PC-9 (cell line): ENCODE measurements around the gene PITPNB.

Experiments
- EZH2 ChIP-seq: fragments of 200-600 bp; sonication (generic); IDR thresholded peaks from 2 replicates; pipeline ENCODE4 v1.8.0; 2017; ENCODE audit warnings: antibody characterized with exemption, low read depth
- TF ChIP-seq, protein P1 (sequence below): fragments of 200-600 bp; sonication (generic); conservative IDR thresholded peaks from 2 replicates; pipeline ENCODE4 v1.6.1; 2017; ENCODE audit warnings: mixed run types, antibody characterized with exemption, mild to moderate bottlenecking, moderate library complexity

GRCh38 chr22:27858626-27859025 is 60.4 kb downstream of the PITPNB start:
- TF ChIP-seq, protein P1, sequence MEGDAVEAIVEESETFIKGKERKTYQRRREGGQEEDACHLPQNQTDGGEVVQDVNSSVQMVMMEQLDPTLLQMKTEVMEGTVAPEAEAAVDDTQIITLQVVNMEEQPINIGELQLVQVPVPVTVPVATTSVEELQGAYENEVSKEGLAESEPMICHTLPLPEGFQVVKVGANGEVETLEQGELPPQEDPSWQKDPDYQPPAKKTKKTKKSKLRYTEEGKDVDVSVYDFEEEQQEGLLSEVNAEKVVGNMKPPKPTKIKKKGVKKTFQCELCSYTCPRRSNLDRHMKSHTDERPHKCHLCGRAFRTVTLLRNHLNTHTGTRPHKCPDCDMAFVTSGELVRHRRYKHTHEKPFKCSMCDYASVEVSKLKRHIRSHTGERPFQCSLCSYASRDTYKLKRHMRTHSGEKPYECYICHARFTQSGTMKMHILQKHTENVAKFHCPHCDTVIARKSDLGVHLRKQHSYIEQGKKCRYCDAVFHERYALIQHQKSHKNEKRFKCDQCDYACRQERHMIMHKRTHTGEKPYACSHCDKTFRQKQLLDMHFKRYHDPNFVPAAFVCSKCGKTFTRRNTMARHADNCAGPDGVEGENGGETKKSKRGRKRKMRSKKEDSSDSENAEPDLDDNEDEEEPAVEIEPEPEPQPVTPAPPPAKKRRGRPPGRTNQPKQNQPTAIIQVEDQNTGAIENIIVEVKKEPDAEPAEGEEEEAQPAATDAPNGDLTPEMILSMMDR, result no peak
- no peak for TF ChIP-seq EZH2
